Measurements from ENCODE around the gene CCDC179. TPM values are rescaled to one million over a fixed set of nuclear protein-coding genes. Genes with fewer than 3 reads are reported as not detected.

CCDC179 gene
- total and polyA plus RNA-seq, 4 experiments from 2014 or later = not detected

GRCh38 chr11:22809893-22810292 is 50.4 kb downstream of the CCDC179 start:
- peaks cover 0 to 20% (median 6%) of the 10 kb centered on the region in 8 donors for H3K9me3 Mint-ChIP-seq
- peaks cover 0 to 2% (median under 1%) of the 10 kb centered on the region in 4 donors for H3K4me1 Mint-ChIP-seq
- H3K9me3 ChIP-seq (ENCODE audit: control insufficient read depth in 1 of 2, low read length in 2 of 2) = no peaks in the 10 kb centered on the region
- no peaks in the 10 kb centered on the region for H3K27me3 ChIP-seq (ENCODE audit: insufficient read depth, low read length)
- no peaks in the 10 kb centered on the region for H3K36me3 ChIP-seq (ENCODE audit: insufficient read depth, low read length)
- peaks cover 0 to 1% of the 10 kb centered on the region in 2 donors for H3K27me3 Mint-ChIP-seq
- no peak overlapping the region for H3K27ac ChIP-seq (ENCODE audit: low read depth, low read length)
- no peaks in the 10 kb centered on the region for H3K4me1 ChIP-seq (ENCODE audit: insufficient read depth, low read length)
- no peak overlapping the region for H3K4me3 ChIP-seq (ENCODE audit: low read length in 2 of 2)
- POLR2A ChIA-PET (ENCODE audit: partially characterized antibody) = no interaction called here
- DNase-seq = no peak
- CTCF ChIA-PET (ENCODE audit: partially characterized antibody) = no interaction called here
- no peak overlapping the region for H3K4me3 Mint-ChIP-seq
- intact Hi-C loops (cut with micrococcal nuclease) = no loop called here
- H3K36me3 Mint-ChIP-seq = peaks cover 0 to 14% of the 10 kb centered on the region in 2 donors
- no peak overlapping the region for H3K27ac Mint-ChIP-seq

GRCh38 chr11:22808571-22809197 is 51.6 kb downstream of the CCDC179 start:
- Histone ChIP-seq H3K27ac (ENCODE audit: low read depth, low read length) (no peak overlapping the region), H3K4me1 (ENCODE audit: insufficient read depth, low read length) (no peaks in the 10 kb centered on the region), H3K9me3 (ENCODE audit: control insufficient read depth in 1 of 2, low read length in 2 of 2) (no peaks in the 10 kb centered on the region), H3K36me3 (ENCODE audit: insufficient read depth, low read length) (no peaks in the 10 kb centered on the region), H3K27me3 (ENCODE audit: insufficient read depth, low read length) (no peaks in the 10 kb centered on the region), H3K4me3 (ENCODE audit: low read length in 2 of 2) (no peak overlapping the region)
- ChIA-PET CTCF (ENCODE audit: partially characterized antibody) (interaction anchor here (0.9 to 1.4 kb wide), 2 partner anchors 21 kb away, joined by 3 to 5 read pairs; partner anchors contain the start of gene SVIP), POLR2A (ENCODE audit: partially characterized antibody) (no interaction called here)
- H3K9me3 Mint-ChIP-seq = peaks cover 0 to 20% (median 6%) of the 10 kb centered on the region in 8 donors
- H3K27me3 Mint-ChIP-seq = peaks cover 0 to 1% of the 10 kb centered on the region in 2 donors
- H3K36me3 Mint-ChIP-seq = peaks cover 0 to 14% of the 10 kb centered on the region in 2 donors
- peaks cover 0 to 2% (median under 1%) of the 10 kb centered on the region in 4 donors for H3K4me1 Mint-ChIP-seq
- no peak for DNase-seq
- intact Hi-C loops (cut with micrococcal nuclease) = no loop called here
- no peak overlapping the region for H3K27ac Mint-ChIP-seq
- H3K4me3 Mint-ChIP-seq = no peak overlapping the region

- H3K4me1 Mint-ChIP-seq = peaks cover 0 to 2% (median under 1%) of the 10 kb centered on the region in 4 donors
- DNase-seq = no peak
- no peaks in the 10 kb centered on the region for H3K4me1 ChIP-seq (ENCODE audit: insufficient read depth, low read length)
- no peak overlapping the region for H3K27ac ChIP-seq (ENCODE audit: low read depth, low read length)
- H3K36me3 ChIP-seq (ENCODE audit: insufficient read depth, low read length) = no peaks in the 10 kb centered on the region
- H3K36me3 Mint-ChIP-seq = peaks cover 0 to 14% of the 10 kb centered on the region in 2 donors
- no peaks in the 10 kb centered on the region for H3K27me3 ChIP-seq (ENCODE audit: insufficient read depth, low read length)
- CTCF ChIA-PET (ENCODE audit: partially characterized antibody) = interaction anchor here (0.9 to 1.4 kb wide), 2 partner anchors 21 to 22 kb away, joined by 3 to 5 read pairs; partner anchors contain the start of gene SVIP
- H3K9me3 ChIP-seq (ENCODE audit: control insufficient read depth in 1 of 2, low read length in 2 of 2) = no peaks in the 10 kb centered on the region
- POLR2A ChIA-PET (ENCODE audit: partially characterized antibody) = no interaction called here
- H3K9me3 Mint-ChIP-seq = peaks cover 0 to 20% (median 6%) of the 10 kb centered on the region in 8 donors
- H3K4me3 Mint-ChIP-seq = no peak overlapping the region
- H3K4me3 ChIP-seq (ENCODE audit: low read length in 2 of 2) = no peak overlapping the region
- peaks cover 0 to 1% of the 10 kb centered on the region in 2 donors for H3K27me3 Mint-ChIP-seq
- H3K27ac Mint-ChIP-seq = no peak overlapping the region
- intact Hi-C loops (cut with micrococcal nuclease) = no loop called here
These were observed 52.3 kb downstream of the CCDC179 start for GRCh38 chr11:22807855-22808570.

GRCh38 chr11:22807391-22807790 is 52.9 kb downstream of the CCDC179 start:
- POLR2A ChIA-PET (ENCODE audit: partially characterized antibody) = no interaction called here
- H3K36me3 ChIP-seq (ENCODE audit: insufficient read depth, low read length) = no peaks in the 10 kb centered on the region
- Mint-ChIP-seq H3K4me1 (peaks cover 0 to 2% (median under 1%) of the 10 kb centered on the region in 4 donors), H3K36me3 (peaks cover 0 to 14% of the 10 kb centered on the region in 2 donors), H3K27me3 (peaks cover under 1 to 1% of the 10 kb centered on the region in 2 donors), H3K9me3 (peaks cover 0 to 20% (median 6%) of the 10 kb centered on the region in 8 donors), H3K27ac (no peak overlapping the region), H3K4me3 (no peak overlapping the region)
- no peak for DNase-seq
- H3K4me3 ChIP-seq (ENCODE audit: low read length in 2 of 2) = no peak overlapping the region
- intact Hi-C loops (cut with micrococcal nuclease) = no loop called here
- no peaks in the 10 kb centered on the region for H3K4me1 ChIP-seq (ENCODE audit: insufficient read depth, low read length)
- CTCF ChIA-PET (ENCODE audit: partially characterized antibody) = no interaction called here
- H3K9me3 ChIP-seq (ENCODE audit: control insufficient read depth in 1 of 2, low read length in 2 of 2) = no peaks in the 10 kb centered on the region
- H3K27me3 ChIP-seq (ENCODE audit: insufficient read depth, low read length) = no peaks in the 10 kb centered on the region
- H3K27ac ChIP-seq (ENCODE audit: low read depth, low read length) = no peak overlapping the region

- no peaks in the 10 kb centered on the region for H3K36me3 ChIP-seq (ENCODE audit: insufficient read depth, low read length)
- CTCF ChIA-PET (ENCODE audit: partially characterized antibody) = no interaction called here
- no peaks in the 10 kb centered on the region for H3K9me3 Mint-ChIP-seq
These were observed 57.4 kb downstream of the CCDC179 start for GRCh38 chr11:22802861-22803260.

GRCh38 chr11:22800482-22800881 is 59.8 kb downstream of the CCDC179 start:
- no peak overlapping the region for H3K27ac ChIP-seq (ENCODE audit: low read depth, low read length)
- no peaks in the 10 kb centered on the region for H3K36me3 ChIP-seq (ENCODE audit: insufficient read depth, low read length)
- H3K9me3 ChIP-seq (ENCODE audit: control insufficient read depth in 1 of 2, low read length in 2 of 2) = no peaks in the 10 kb centered on the region
- ChIA-PET POLR2A (ENCODE audit: partially characterized antibody) (no interaction called here), CTCF (ENCODE audit: partially characterized antibody) (interaction anchor here (0.6 to 0.8 kb wide), 2 partner anchors 13 to 75 kb away, joined by 3 read pairs; no protein-coding TSS in a partner anchor)
- Mint-ChIP-seq H3K9me3 (no peaks in the 10 kb centered on the region), H3K4me1 (no peaks in the 10 kb centered on the region), H3K27ac (no peak overlapping the region), H3K36me3 (no peaks in the 10 kb centered on the region), H3K27me3 (peaks cover 1 to 10% of the 10 kb centered on the region in 2 donors), H3K4me3 (no peak overlapping the region)
- intact Hi-C loops (cut with micrococcal nuclease) = no loop called here
- no peaks in the 10 kb centered on the region for H3K27me3 ChIP-seq (ENCODE audit: insufficient read depth, low read length)
- H3K4me1 ChIP-seq (ENCODE audit: insufficient read depth, low read length) = no peaks in the 10 kb centered on the region
- no peak for DNase-seq
- H3K4me3 ChIP-seq (ENCODE audit: low read length in 2 of 2) = no peak overlapping the region

More at GRCh38 chr11:22802861-22803260, 57.4 kb downstream of the CCDC179 start:
- POLR2A ChIA-PET (ENCODE audit: partially characterized antibody) = no interaction called here
- Mint-ChIP-seq H3K27ac (no peak overlapping the region), H3K36me3 (no peaks in the 10 kb centered on the region), H3K4me1 (no peaks in the 10 kb centered on the region), H3K27me3 (peaks cover 1 to 11% of the 10 kb centered on the region in 2 donors), H3K4me3 (no peak overlapping the region)
- intact Hi-C loops (cut with micrococcal nuclease) = no loop called here
- no peaks in the 10 kb centered on the region for H3K27me3 ChIP-seq (ENCODE audit: insufficient read depth, low read length)
- H3K4me1 ChIP-seq (ENCODE audit: insufficient read depth, low read length) = no peaks in the 10 kb centered on the region
- H3K27ac ChIP-seq (ENCODE audit: low read depth, low read length) = no peak overlapping the region
- no peaks in the 10 kb centered on the region for H3K9me3 ChIP-seq (ENCODE audit: control insufficient read depth in 1 of 2, low read length in 2 of 2)
- no peak for DNase-seq
- H3K4me3 ChIP-seq (ENCODE audit: low read length in 2 of 2) = no peak overlapping the region

GRCh38 chr11:22798901-22799300 is 61.4 kb downstream of the CCDC179 start:
- Mint-ChIP-seq H3K4me1 (peaks cover 0 to 1% (median 0%) of the 10 kb centered on the region in 4 donors), H3K4me3 (no peak overlapping the region), H3K27me3 (peaks cover 3 to 10% of the 10 kb centered on the region in 2 donors), H3K9me3 (no peaks in the 10 kb centered on the region), H3K27ac (no peak overlapping the region), H3K36me3 (no peaks in the 10 kb centered on the region)
- no peak overlapping the region for H3K4me3 ChIP-seq (ENCODE audit: low read length in 2 of 2)
- no peak overlapping the region for H3K27ac ChIP-seq (ENCODE audit: low read depth, low read length)
- no peaks in the 10 kb centered on the region for H3K4me1 ChIP-seq (ENCODE audit: insufficient read depth, low read length)
- ChIA-PET POLR2A (ENCODE audit: partially characterized antibody) (no interaction called here), CTCF (ENCODE audit: partially characterized antibody) (interaction anchor here (2.4 kb wide), 1 partner anchor 11 kb away, joined by 10 read pairs; no protein-coding TSS in a partner anchor)
- no peak for DNase-seq
- no peaks in the 10 kb centered on the region for H3K36me3 ChIP-seq (ENCODE audit: insufficient read depth, low read length)
- intact Hi-C loops (cut with micrococcal nuclease) = no loop called here
- no peaks in the 10 kb centered on the region for H3K27me3 ChIP-seq (ENCODE audit: insufficient read depth, low read length)
- no peaks in the 10 kb centered on the region for H3K9me3 ChIP-seq (ENCODE audit: control insufficient read depth in 1 of 2, low read length in 2 of 2)

Data from CD4-positive, alpha-beta memory T cell (primary cell).